PC-3 (cell line): ENCODE measurements around the gene CLMN. TPM values are rescaled to one million over a fixed set of nuclear protein-coding genes. Genes with fewer than 3 reads are reported as not detected.
"Not testable (repeated sequence)": the region's sequence is repeated elsewhere in the genome, so short reads cannot be mapped to it uniquely, and the experiment has no call there.

ENCODE experiments used
- ATAC-seq: fragments of 200-7000 bp; cut with Tn5 transposase; 2 replicates; pipeline ENCODE4 v1.9.1; 2020; ENCODE audit warnings: mild to moderate bottlenecking, moderate library complexity
- BruUV-seq: library from RNA; stranded (reverse); fragments of 400-500 nt; replicated peaks from 2 replicates; lab custom pipeline; 2021; lab: Mats Ljungman, UMichigan
- CTCF ChIA-PET: fragments of 300-600 bp; sonication (Branson Sonifier 250); formaldehyde crosslinking; loops from one replicate; lab custom pipeline; 2022; ENCODE audit warnings: antibody characterized with exemption; lab: Charles Lee
- POLR2A ChIA-PET: fragments of 300-600 bp; sonication (Branson Sonifier 250); formaldehyde crosslinking; loops from one replicate; lab custom pipeline; 2022; ENCODE audit warnings: antibody characterized with exemption; ENCODE audit not compliant: unreplicated experiment; lab: Charles Lee
- DNase-seq: peaks from one replicate; pipeline ENCODE4 v3.0.0-alpha.2; 2015
- H2AFZ ChIP-seq: fragments of 300-600 bp; sonication (generic); 2 replicates; pipeline ENCODE4 v1.6.0; 2016; ENCODE audit warnings: antibody characterized with exemption, low read length
- H3F3A ChIP-seq: fragments of 300-600 bp; sonication (generic); one replicate; pipeline ENCODE4 v1.6.0; 2017; ENCODE audit warnings: antibody characterized with exemption, low read length, control low read depth, mild to moderate bottlenecking; ENCODE audit not compliant: unreplicated experiment
- H3K27ac ChIP-seq: fragments of 300-600 bp; sonication (generic); 2 replicates; pipeline ENCODE4 v1.5.1; 2016; ENCODE audit warnings: mild to moderate bottlenecking, low read length
- H3K27me3 ChIP-seq: fragments of 300-600 bp; sonication (generic); 2 replicates; pipeline ENCODE4 v1.6.1; 2016; ENCODE audit warnings: low read length, mixed read lengths
- H3K36me3 ChIP-seq: fragments of 300-600 bp; sonication (generic); 2 replicates; pipeline ENCODE4 v1.6.1; 2016; ENCODE audit warnings: low read depth, mixed run types, low read length, mixed read lengths
- H3K4me1 ChIP-seq: fragments of 300-600 bp; sonication (generic); 2 replicates; pipeline ENCODE4 v1.5.1; 2016; ENCODE audit warnings: low read length; ENCODE audit not compliant: insufficient read depth
- H3K4me2 ChIP-seq: fragments of 300-600 bp; sonication (generic); 2 replicates; pipeline ENCODE4 v1.6.0; 2016; ENCODE audit warnings: low read length
- H3K4me3 ChIP-seq: fragments of 300-600 bp; sonication (generic); 2 replicates; pipeline ENCODE4 v1.5.1; 2016; ENCODE audit warnings: mild to moderate bottlenecking, low read length, mixed read lengths
- H3K79me2 ChIP-seq: fragments of 300-600 bp; sonication (generic); 2 replicates; pipeline ENCODE4 v1.6.1; 2017; ENCODE audit warnings: low read length, mixed read lengths
- H3K9ac ChIP-seq: fragments of 300-600 bp; sonication (generic); 2 replicates; pipeline ENCODE4 v1.6.0; 2016; ENCODE audit warnings: mild to moderate bottlenecking, low read length
- H3K9me2 ChIP-seq: fragments of 300-600 bp; sonication (generic); replicated peaks from 2 replicates; pipeline ENCODE4 v1.6.1; 2016; ENCODE audit warnings: mixed run types, low read length, mixed read lengths
- H3K9me3 ChIP-seq: fragments of 300-600 bp; sonication (generic); 2 replicates; pipeline ENCODE4 v1.6.1; 2016; ENCODE audit warnings: low read length, mixed read lengths
- H4K20me1 ChIP-seq: fragments of 300-600 bp; sonication (generic); 2 replicates; pipeline ENCODE4 v1.6.1; 2016; ENCODE audit warnings: low read length, mixed read lengths
- CTCF ChIP-seq: fragments of 300-600 bp; sonication (generic); conservative IDR thresholded peaks from 2 replicates; pipeline ENCODE4 v1.5.1; 2017; ENCODE audit warnings: antibody characterized with exemption, low read depth, mild to moderate bottlenecking, low read length
- EZH2 ChIP-seq: fragments of 300-600 bp; sonication (generic); IDR thresholded peaks from one replicate; pipeline ENCODE4 v1.6.1; 2017; ENCODE audit warnings: antibody characterized with exemption, mild to moderate bottlenecking, low read length; ENCODE audit not compliant: unreplicated experiment
- EZH2phosphoT487 ChIP-seq: fragments of 300-600 bp; sonication (generic); IDR thresholded peaks from 2 replicates; pipeline ENCODE4 v1.6.1; 2018; ENCODE audit warnings: mild to moderate bottlenecking, antibody characterized with exemption, low read length, borderline replicate concordance
- intact Hi-C: fragments of 100-400 bp; cut with micrococcal nuclease; formaldehyde crosslinking; loops from 2 replicates; pipeline ENCODE4 v1.9.0; 2023
- total RNA-seq: library from RNA; depleted of rRNA; stranded (reverse); fragments of >200 nt; gene quantifications from 2 replicates; pipeline ENCODE4 v1.2.3, GENCODE V29; 2014

CLMN gene
- total RNA-seq, 1 experiment from 2014 or later, result 3.5 TPM

- Histone ChIP-seq H3F3A (no peaks in the 10 kb centered on the region), H3K27me3 (no peaks in the 10 kb centered on the region), H4K20me1 (no peaks in the 10 kb centered on the region), H3K9me2 (no peaks in the 10 kb centered on the region), H3K79me2 (no peaks in the 10 kb centered on the region), H3K4me2 (no peak overlapping the region), H3K9me3 (no peaks in the 10 kb centered on the region), H3K4me1 (no peaks in the 10 kb centered on the region), H3K36me3 (no peaks in the 10 kb centered on the region), H3K9ac (no peak overlapping the region), H3K4me3 (no peak overlapping the region), H3K27ac (no peak overlapping the region), H2AFZ (no peak overlapping the region)
- no TSS peak for BruUV-seq
- intact Hi-C loops, result no loop called here
- CTCF ChIA-PET, result no interaction called here
- ATAC-seq (no peak), DNase-seq (no peak)
- POLR2A ChIA-PET, result no interaction called here
- TF ChIP-seq CTCF (no peak), EZH2phosphoT487 (no peak), EZH2 (no peak)
Measured at GRCh38 chr14:95207475-95208233, 112.1 kb downstream of the CLMN start.

GRCh38 chr14:95206534-95206933 lies 113.2 kb downstream of the CLMN start:
- ChIA-PET POLR2A (no interaction called here), CTCF (no interaction called here)
- intact Hi-C loops, result no loop called here
- no peaks in the 10 kb centered on the region for H3K79me2 ChIP-seq
- TF ChIP-seq EZH2, result no peak
- TF ChIP-seq CTCF, result no peak
- TF ChIP-seq EZH2phosphoT487, result no peak
- no peaks in the 10 kb centered on the region for H3K9me3 ChIP-seq
- H4K20me1 ChIP-seq, result no peaks in the 10 kb centered on the region
- no peak overlapping the region for H3K27ac ChIP-seq
- no peaks in the 10 kb centered on the region for H3K36me3 ChIP-seq
- no peak overlapping the region for H3K4me2 ChIP-seq
- DNase-seq (no peak), ATAC-seq (no peak)
- no peak overlapping the region for H3K9ac ChIP-seq
- no peak overlapping the region for H3K4me3 ChIP-seq
- H2AFZ ChIP-seq, result no peak overlapping the region
- H3K4me1 ChIP-seq, result no peaks in the 10 kb centered on the region
- no peaks in the 10 kb centered on the region for H3K9me2 ChIP-seq
- no peaks in the 10 kb centered on the region for H3K27me3 ChIP-seq
- no peaks in the 10 kb centered on the region for H3F3A ChIP-seq
- BruUV-seq, result no TSS peak

- Histone ChIP-seq H3K27me3 (no peaks in the 10 kb centered on the region), H3K36me3 (no peaks in the 10 kb centered on the region), H2AFZ (no peak overlapping the region), H3K9me3 (no peaks in the 10 kb centered on the region), H3K9me2 (no peaks in the 10 kb centered on the region), H3K27ac (no peak overlapping the region), H3K9ac (no peak overlapping the region), H4K20me1 (no peaks in the 10 kb centered on the region), H3K4me3 (no peak overlapping the region), H3F3A (no peaks in the 10 kb centered on the region), H3K79me2 (no peaks in the 10 kb centered on the region), H3K4me2 (no peak overlapping the region), H3K4me1 (no peaks in the 10 kb centered on the region)
- ATAC-seq, result no peak
- POLR2A ChIA-PET, result no interaction called here
- TF ChIP-seq EZH2phosphoT487, result no peak
- no peak for TF ChIP-seq CTCF
- TF ChIP-seq EZH2, result no peak
- no peak for DNase-seq
- CTCF ChIA-PET, result interaction anchor here (0.6 kb wide), 1 partner anchor 145 kb away, joined by 4 read pairs; no protein-coding TSS in a partner anchor
- intact Hi-C loops, result no loop called here
- BruUV-seq, result no TSS peak
Measured at GRCh38 chr14:95204705-95205104, 115.0 kb downstream of the CLMN start.

- POLR2A ChIA-PET, H3K27ac ChIP-seq, H3K9ac ChIP-seq, intact Hi-C loops, DNase-seq, H3K79me2 ChIP-seq, BruUV-seq, H3K4me3 ChIP-seq, H3F3A ChIP-seq, H4K20me1 ChIP-seq, H3K27me3 ChIP-seq, CTCF ChIA-PET, H3K4me1 ChIP-seq, H3K4me2 ChIP-seq, H3K9me3 ChIP-seq, H3K9me2 ChIP-seq, ATAC-seq, H2AFZ ChIP-seq, H3K36me3 ChIP-seq: not testable (repeated sequence)
Measured at GRCh38 chr14:95201745-95202144, 118.0 kb downstream of the CLMN start.
